PC-3 (cell line): ENCODE results near the gene EPS8L3. TPM values are rescaled to one million over a fixed set of nuclear protein-coding genes. Genes with fewer than 3 reads are reported as not detected.

Experiments
- ATAC-seq: fragments of 200-7000 bp; cut with Tn5 transposase; 2 replicates; pipeline ENCODE4 v1.9.1; 2020; ENCODE audit warnings: mild to moderate bottlenecking, moderate library complexity
- BruUV-seq: library from RNA; stranded (reverse); fragments of 400-500 nt; replicated peaks from 2 replicates; lab custom pipeline; 2021; lab: Mats Ljungman, UMichigan
- CTCF ChIA-PET: fragments of 300-600 bp; sonication (Branson Sonifier 250); formaldehyde crosslinking; loops from one replicate; lab custom pipeline; 2022; ENCODE audit warnings: antibody characterized with exemption; lab: Charles Lee
- POLR2A ChIA-PET: fragments of 300-600 bp; sonication (Branson Sonifier 250); formaldehyde crosslinking; loops from one replicate; lab custom pipeline; 2022; ENCODE audit warnings: antibody characterized with exemption; ENCODE audit not compliant: unreplicated experiment; lab: Charles Lee
- DNase-seq: peaks from one replicate; pipeline ENCODE4 v3.0.0-alpha.2; 2015
- H2AFZ ChIP-seq: fragments of 300-600 bp; sonication (generic); 2 replicates; pipeline ENCODE4 v1.6.0; 2016; ENCODE audit warnings: antibody characterized with exemption, low read length
- H3F3A ChIP-seq: fragments of 300-600 bp; sonication (generic); one replicate; pipeline ENCODE4 v1.6.0; 2017; ENCODE audit warnings: antibody characterized with exemption, low read length, control low read depth, mild to moderate bottlenecking; ENCODE audit not compliant: unreplicated experiment
- H3K27ac ChIP-seq: fragments of 300-600 bp; sonication (generic); 2 replicates; pipeline ENCODE4 v1.5.1; 2016; ENCODE audit warnings: mild to moderate bottlenecking, low read length
- H3K27me3 ChIP-seq: fragments of 300-600 bp; sonication (generic); 2 replicates; pipeline ENCODE4 v1.6.1; 2016; ENCODE audit warnings: low read length, mixed read lengths
- H3K36me3 ChIP-seq: fragments of 300-600 bp; sonication (generic); 2 replicates; pipeline ENCODE4 v1.6.1; 2016; ENCODE audit warnings: low read depth, mixed run types, low read length, mixed read lengths
- H3K4me1 ChIP-seq: fragments of 300-600 bp; sonication (generic); 2 replicates; pipeline ENCODE4 v1.5.1; 2016; ENCODE audit warnings: low read length; ENCODE audit not compliant: insufficient read depth
- H3K4me2 ChIP-seq: fragments of 300-600 bp; sonication (generic); 2 replicates; pipeline ENCODE4 v1.6.0; 2016; ENCODE audit warnings: low read length
- H3K4me3 ChIP-seq: fragments of 300-600 bp; sonication (generic); 2 replicates; pipeline ENCODE4 v1.5.1; 2016; ENCODE audit warnings: mild to moderate bottlenecking, low read length, mixed read lengths
- H3K79me2 ChIP-seq: fragments of 300-600 bp; sonication (generic); 2 replicates; pipeline ENCODE4 v1.6.1; 2017; ENCODE audit warnings: low read length, mixed read lengths
- H3K9ac ChIP-seq: fragments of 300-600 bp; sonication (generic); 2 replicates; pipeline ENCODE4 v1.6.0; 2016; ENCODE audit warnings: mild to moderate bottlenecking, low read length
- H3K9me2 ChIP-seq: fragments of 300-600 bp; sonication (generic); replicated peaks from 2 replicates; pipeline ENCODE4 v1.6.1; 2016; ENCODE audit warnings: mixed run types, low read length, mixed read lengths
- H3K9me3 ChIP-seq: fragments of 300-600 bp; sonication (generic); 2 replicates; pipeline ENCODE4 v1.6.1; 2016; ENCODE audit warnings: low read length, mixed read lengths
- H4K20me1 ChIP-seq: fragments of 300-600 bp; sonication (generic); 2 replicates; pipeline ENCODE4 v1.6.1; 2016; ENCODE audit warnings: low read length, mixed read lengths
- CTCF ChIP-seq: fragments of 300-600 bp; sonication (generic); conservative IDR thresholded peaks from 2 replicates; pipeline ENCODE4 v1.5.1; 2017; ENCODE audit warnings: antibody characterized with exemption, low read depth, mild to moderate bottlenecking, low read length
- EZH2 ChIP-seq: fragments of 300-600 bp; sonication (generic); IDR thresholded peaks from one replicate; pipeline ENCODE4 v1.6.1; 2017; ENCODE audit warnings: antibody characterized with exemption, mild to moderate bottlenecking, low read length; ENCODE audit not compliant: unreplicated experiment
- EZH2phosphoT487 ChIP-seq: fragments of 300-600 bp; sonication (generic); IDR thresholded peaks from 2 replicates; pipeline ENCODE4 v1.6.1; 2018; ENCODE audit warnings: mild to moderate bottlenecking, antibody characterized with exemption, low read length, borderline replicate concordance
- intact Hi-C: fragments of 100-400 bp; cut with micrococcal nuclease; formaldehyde crosslinking; loops from 2 replicates; pipeline ENCODE4 v1.9.0; 2023
- total RNA-seq: library from RNA; depleted of rRNA; stranded (reverse); fragments of >200 nt; gene quantifications from 2 replicates; pipeline ENCODE4 v1.2.3, GENCODE V29; 2014

Gene EPS8L3
- total RNA-seq, 1 experiment from 2014 or later: not detected

GRCh38 chr1:109806733-109807400 is 43.1 kb upstream of the EPS8L3 start:
- Histone ChIP-seq H3K36me3 (no peaks in the 10 kb centered on the region), H3K4me2 (no peak overlapping the region), H3K27ac (no peak overlapping the region), H3K9me2 (no peaks in the 10 kb centered on the region), H2AFZ (no peak overlapping the region), H3K9ac (no peak overlapping the region), H3F3A (no peaks in the 10 kb centered on the region), H4K20me1 (no peaks in the 10 kb centered on the region), H3K4me1 (peaks cover 11% of the 10 kb centered on the region), H3K79me2 (no peaks in the 10 kb centered on the region), H3K4me3 (no peak overlapping the region), H3K27me3 (no peaks in the 10 kb centered on the region), H3K9me3 (no peaks in the 10 kb centered on the region)
- no peak for ATAC-seq
- ChIA-PET CTCF (no interaction called here), POLR2A (no interaction called here)
- no TSS peak for BruUV-seq
- TF ChIP-seq CTCF: no peak
- TF ChIP-seq EZH2: no peak
- TF ChIP-seq EZH2phosphoT487: no peak
- intact Hi-C loops: no loop called here
- DNase-seq: no peak

DNA sequence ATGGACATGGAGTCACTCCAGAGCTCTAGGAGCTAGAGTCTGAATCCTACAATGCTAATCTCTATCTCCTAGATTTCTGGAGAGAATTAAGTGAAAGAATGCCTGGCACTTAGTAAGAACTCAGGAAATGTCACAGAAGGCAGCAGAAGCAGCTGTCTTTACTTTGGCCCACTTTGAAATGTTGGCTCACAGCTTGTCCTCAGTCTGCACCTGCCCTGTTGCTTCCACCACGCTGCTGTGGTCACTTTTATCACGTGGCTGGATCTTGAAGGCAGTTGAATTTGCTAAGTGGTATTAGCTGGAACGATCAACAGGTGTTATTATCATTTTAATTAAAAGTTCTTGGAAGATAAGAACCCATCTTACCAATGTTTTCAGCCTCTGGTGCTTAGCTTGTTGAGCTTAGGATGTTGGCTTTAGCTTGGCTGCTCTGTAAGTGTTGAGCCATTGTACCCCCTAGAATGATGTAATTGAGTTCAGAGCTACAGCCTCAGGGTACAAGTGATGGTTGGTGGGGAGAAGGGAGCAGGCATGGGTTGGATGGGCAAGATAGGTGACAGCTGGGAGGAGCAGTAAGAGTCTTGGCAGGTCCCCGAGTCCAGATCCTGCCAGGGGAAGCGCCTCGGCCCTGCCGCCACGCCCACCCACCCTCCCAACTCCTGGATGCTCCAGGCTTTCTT is 41.9 kb upstream of the EPS8L3 start:
- Histone ChIP-seq H3K9ac (no peak overlapping the region), H3K79me2 (no peaks in the 10 kb centered on the region), H2AFZ (no peak overlapping the region), H3K36me3 (no peaks in the 10 kb centered on the region), H3K4me3 (no peak overlapping the region), H3K27ac (no peak overlapping the region), H3K27me3 (no peaks in the 10 kb centered on the region), H3K9me2 (no peaks in the 10 kb centered on the region), H3F3A (no peaks in the 10 kb centered on the region), H3K4me2 (no peak overlapping the region), H3K4me1 (peaks cover 11% of the 10 kb centered on the region), H4K20me1 (no peaks in the 10 kb centered on the region), H3K9me3 (no peaks in the 10 kb centered on the region)
- ATAC-seq (no peak), DNase-seq (no peak)
- ChIA-PET CTCF (no interaction called here), POLR2A (no interaction called here)
- TF ChIP-seq CTCF (no peak), EZH2phosphoT487 (no peak), EZH2 (no peak)
- intact Hi-C loops: no loop called here
- BruUV-seq: no TSS peak

- no peaks in the 10 kb centered on the region for H3K9me2 ChIP-seq
- DNase-seq (no peak), ATAC-seq (no peak)
- no peak for TF ChIP-seq EZH2
- no peak for TF ChIP-seq CTCF
- no peak for TF ChIP-seq EZH2phosphoT487
- no peaks in the 10 kb centered on the region for H3K9me3 ChIP-seq
- no TSS peak for BruUV-seq
- H2AFZ ChIP-seq: no peak overlapping the region
- ChIA-PET CTCF (no interaction called here), POLR2A (no interaction called here)
- no peak overlapping the region for H3K27ac ChIP-seq
- intact Hi-C loops: no loop called here
- no peaks in the 10 kb centered on the region for H4K20me1 ChIP-seq
- H3K4me2 ChIP-seq: no peak overlapping the region
- H3K36me3 ChIP-seq: no peaks in the 10 kb centered on the region
- H3F3A ChIP-seq: no peaks in the 10 kb centered on the region
- H3K9ac ChIP-seq: no peak overlapping the region
- H3K4me1 ChIP-seq: peaks cover 11% of the 10 kb centered on the region
- no peak overlapping the region for H3K4me3 ChIP-seq
- H3K27me3 ChIP-seq: no peaks in the 10 kb centered on the region
- H3K79me2 ChIP-seq: no peaks in the 10 kb centered on the region
Observed at GRCh38 chr1:109804660-109805059, 40.9 kb upstream of the EPS8L3 start.
